MG63 (cell line): ENCODE results near the gene KLHDC4. TPM values are rescaled to one million over a fixed set of nuclear protein-coding genes. Genes with fewer than 3 reads are reported as not detected.
"Not testable (repeated sequence)": the region's sequence is repeated elsewhere in the genome, so short reads cannot be mapped to it uniquely, and the experiment has no call there.

Source experiments
- DNase-seq: peaks from one replicate; pipeline ENCODE4 v3.0.0-alpha.2; 2020
- H3K27me3 ChIP-seq: fragments of 250-450 bp; sonication (Bioruptor Pico); 2 replicates; pipeline ENCODE4 v1.5.1; 2020; ENCODE audit warnings: mild to moderate bottlenecking, moderate library complexity
- H3K36me3 ChIP-seq: fragments of 250-450 bp; sonication (Bioruptor Pico); 2 replicates; pipeline ENCODE4 v1.5.1; 2020; ENCODE audit warnings: mild to moderate bottlenecking, moderate library complexity
- H3K4me3 ChIP-seq: fragments of 250-450 bp; sonication (Bioruptor Pico); 2 replicates; pipeline ENCODE4 v1.5.1; 2020; ENCODE audit warnings: mild to moderate bottlenecking, moderate library complexity
- H3K9me3 ChIP-seq: fragments of 250-450 bp; sonication (Bioruptor Pico); 2 replicates; pipeline ENCODE4 v1.5.1; 2020; ENCODE audit warnings: mild to moderate bottlenecking, moderate library complexity
- total RNA-seq: library from RNA; depleted of rRNA; stranded (reverse); fragments of >200 nt; shearing (Covaris generic); gene quantifications from 2 replicates; pipeline ENCODE4 v1.2.3, GENCODE V29; 2014; ENCODE audit warnings: low replicate concordance

Gene KLHDC4
- total RNA-seq, 1 experiment from 2014 or later, result 24.6 TPM

- H3K9me3 ChIP-seq, result no peaks in the 10 kb centered on the region
- H3K4me3 ChIP-seq, result 0 out of 2 replicates have a peak overlapping the region, but pooled peaks have one; percentile 9
- peak; percentile 66 for DNase-seq
- no peaks in the 10 kb centered on the region for H3K36me3 ChIP-seq
- no peaks in the 10 kb centered on the region for H3K27me3 ChIP-seq
These were observed 25.8 kb upstream of the KLHDC4 start for GRCh38 chr16:87791295-87792204.

- Histone ChIP-seq H3K36me3 (no peaks in the 10 kb centered on the region), H3K27me3 (no peaks in the 10 kb centered on the region), H3K9me3 (no peaks in the 10 kb centered on the region), H3K4me3 (no peak overlapping the region)
- peak; percentile 96 for DNase-seq
These were observed 24.7 kb upstream of the KLHDC4 start for GRCh38 chr16:87790292-87791100.

- Histone ChIP-seq H3K9me3 (no peaks in the 10 kb centered on the region), H3K36me3 (no peaks in the 10 kb centered on the region)
These were observed 23.9 kb upstream of the KLHDC4 start for GRCh38 chr16:87789437-87790291.

GRCh38 chr16:87788730-87789436 is 23.1 kb upstream of the KLHDC4 start:
- not testable (repeated sequence) for H3K4me3 ChIP-seq, H3K27me3 ChIP-seq, DNase-seq, H3K36me3 ChIP-seq, H3K9me3 ChIP-seq

More at GRCh38 chr16:87789437-87790291, 23.9 kb upstream of the KLHDC4 start:
- H3K4me3 ChIP-seq, result no peak overlapping the region
- DNase-seq, result peak; percentile 99
- no peaks in the 10 kb centered on the region for H3K27me3 ChIP-seq

GRCh38 chr16:87787451-87788091 is 21.8 kb upstream of the KLHDC4 start:
- not testable (repeated sequence) for H3K27me3 ChIP-seq, H3K4me3 ChIP-seq, H3K9me3 ChIP-seq, DNase-seq, H3K36me3 ChIP-seq

GRCh38 chr16:87784812-87785211 is 19.0 kb upstream of the KLHDC4 start:
- H3K36me3 ChIP-seq, result no peaks in the 10 kb centered on the region
- DNase-seq, result no peak
- H3K9me3 ChIP-seq, result no peaks in the 10 kb centered on the region
- no peak overlapping the region for H3K4me3 ChIP-seq
- no peaks in the 10 kb centered on the region for H3K27me3 ChIP-seq

- H3K36me3 ChIP-seq, result no peaks in the 10 kb centered on the region
- H3K27me3 ChIP-seq, result no peaks in the 10 kb centered on the region
- DNase-seq, result no peak
- no peaks in the 10 kb centered on the region for H3K9me3 ChIP-seq
- no peak overlapping the region for H3K4me3 ChIP-seq
These were observed 16.2 kb upstream of the KLHDC4 start for GRCh38 chr16:87782033-87782432.

- peak; percentile 70 for DNase-seq
- H3K9me3 ChIP-seq, result no peaks in the 10 kb centered on the region
- H3K4me3 ChIP-seq, result no peak overlapping the region
- no peaks in the 10 kb centered on the region for H3K36me3 ChIP-seq
- no peaks in the 10 kb centered on the region for H3K27me3 ChIP-seq
These were observed 14.7 kb upstream of the KLHDC4 start for GRCh38 chr16:87780385-87780989.

GRCh38 chr16:87778830-87779579 is 13.2 kb upstream of the KLHDC4 start:
- peak; percentile 91 for DNase-seq
- no peaks in the 10 kb centered on the region for H3K27me3 ChIP-seq

GRCh38 chr16:87778476-87778829 is 12.7 kb upstream of the KLHDC4 start:
- Histone ChIP-seq H3K36me3 (no peaks in the 10 kb centered on the region), H3K27me3 (no peaks in the 10 kb centered on the region), H3K9me3 (no peaks in the 10 kb centered on the region), H3K4me3 (no peak overlapping the region)
- DNase-seq, result no peak

More at GRCh38 chr16:87778830-87779579, 13.2 kb upstream of the KLHDC4 start:
- no peaks in the 10 kb centered on the region for H3K36me3 ChIP-seq
- H3K4me3 ChIP-seq, result no peak overlapping the region
- no peaks in the 10 kb centered on the region for H3K9me3 ChIP-seq

GRCh38 chr16:87773836-87774235 is 8.1 kb upstream of the KLHDC4 start:
- DNase-seq, H3K9me3 ChIP-seq, H3K27me3 ChIP-seq: not testable (repeated sequence)

GRCh38 chr16:87767456-87767855 is 1.7 kb upstream of the KLHDC4 start:
- H3K27me3 ChIP-seq, DNase-seq, H3K4me3 ChIP-seq, H3K9me3 ChIP-seq: not testable (repeated sequence)
- H3K36me3 ChIP-seq, result peaks cover 10% of the 10 kb centered on the region

More at GRCh38 chr16:87773836-87774235, 8.1 kb upstream of the KLHDC4 start:
- not testable (repeated sequence) for H3K4me3 ChIP-seq, H3K36me3 ChIP-seq

GRCh38 chr16:87766485-87766797 is 655 bp upstream of the KLHDC4 start:
- peaks cover 10% of the 10 kb centered on the region for H3K36me3 ChIP-seq
- no peak for DNase-seq
- H3K9me3 ChIP-seq, result no peaks in the 10 kb centered on the region
- H3K4me3 ChIP-seq, result peak overlapping the region; percentile 82
- no peaks in the 10 kb centered on the region for H3K27me3 ChIP-seq

- no peaks in the 10 kb centered on the region for H3K9me3 ChIP-seq
- H3K36me3 ChIP-seq, result peaks cover 14% of the 10 kb centered on the region
- H3K27me3 ChIP-seq, result no peaks in the 10 kb centered on the region
- H3K4me3 ChIP-seq, result peak overlapping the region; percentile 82
- peak; percentile 17 for DNase-seq
These were observed 362 bp downstream of the KLHDC4 start for GRCh38 chr16:87765473-87765775.
